GM21390 (cell line): ENCODE results near the gene HTR3B.
"Not testable (repeated sequence)": the region's sequence is repeated elsewhere in the genome, so short reads cannot be mapped to it uniquely, and the experiment has no call there.

Experiments used
- ATAC-seq: cut with Tn5 transposase; IDR thresholded peaks from one replicate; pipeline ENCODE4 v1.9.1; 2021; ENCODE audit not compliant: unreplicated experiment

The HTR3B gene

DNA sequence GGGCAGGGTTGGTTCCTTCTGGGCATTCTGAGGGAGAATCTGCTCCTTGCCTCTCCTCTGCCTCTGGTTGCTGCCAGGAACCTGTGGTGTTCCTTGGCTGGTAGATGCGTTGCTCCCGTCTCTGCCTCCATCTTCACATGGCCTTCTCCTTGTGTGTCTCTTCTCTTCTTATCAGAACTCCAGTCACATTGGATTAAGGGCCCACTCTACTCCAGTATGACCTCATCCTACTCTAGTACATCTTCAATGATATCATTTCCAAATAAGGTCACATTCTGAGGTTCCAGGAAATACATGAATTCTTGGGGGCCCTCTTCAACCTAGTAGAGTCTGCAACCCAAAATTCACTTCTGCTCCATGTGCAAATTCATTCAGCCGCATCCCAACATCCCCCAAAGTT lies 33.3 kb downstream of the HTR3B start:
- ATAC-seq: no peak

DNA sequence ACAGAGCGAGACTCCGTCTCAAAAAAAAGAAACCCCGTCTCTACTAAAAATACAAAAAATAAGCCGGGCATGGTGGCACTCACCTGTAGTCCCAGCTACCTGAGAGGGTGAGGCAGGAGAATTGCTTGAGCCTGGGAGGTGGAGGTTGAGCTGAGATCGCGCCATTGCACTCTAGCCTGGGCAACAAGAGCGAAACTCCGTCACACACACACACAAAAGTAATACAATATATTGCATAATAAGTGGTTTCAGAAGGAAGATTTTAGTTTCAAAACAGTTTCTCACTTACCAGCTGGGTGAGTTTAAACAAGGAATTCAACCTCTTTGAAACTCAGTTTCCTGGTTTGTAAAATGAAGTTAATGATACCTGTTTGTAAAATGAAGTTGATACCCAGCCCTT lies 37.7 kb downstream of the HTR3B start:
- ATAC-seq: no peak

GRCh38 chr11:113946162-113946561 lies 41.6 kb downstream of the HTR3B start:
- not testable (repeated sequence) for ATAC-seq

DNA sequence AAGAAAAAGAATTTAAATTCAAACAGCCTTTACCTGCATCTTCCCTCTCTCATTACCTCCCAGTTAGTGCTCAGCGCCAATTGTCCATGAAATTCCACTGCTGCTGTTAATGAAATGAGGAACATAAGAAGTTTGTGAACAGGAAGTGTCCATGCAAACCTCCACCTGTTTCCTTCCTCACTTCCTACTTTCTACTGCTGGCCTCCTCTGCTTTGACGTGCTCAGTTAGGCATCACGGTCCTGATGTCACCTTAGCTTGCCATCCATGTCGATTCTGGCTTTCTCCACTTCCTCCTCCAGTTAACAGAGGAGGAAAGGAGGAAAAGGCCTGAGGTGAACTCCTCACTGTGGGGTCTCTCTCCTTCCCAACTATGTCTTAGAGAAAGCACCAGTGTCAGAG lies 43.4 kb downstream of the HTR3B start:
- no peak for ATAC-seq

- no peak for ATAC-seq
These were observed 45.3 kb downstream of the HTR3B start for GRCh38 chr11:113949891-113950290.

DNA sequence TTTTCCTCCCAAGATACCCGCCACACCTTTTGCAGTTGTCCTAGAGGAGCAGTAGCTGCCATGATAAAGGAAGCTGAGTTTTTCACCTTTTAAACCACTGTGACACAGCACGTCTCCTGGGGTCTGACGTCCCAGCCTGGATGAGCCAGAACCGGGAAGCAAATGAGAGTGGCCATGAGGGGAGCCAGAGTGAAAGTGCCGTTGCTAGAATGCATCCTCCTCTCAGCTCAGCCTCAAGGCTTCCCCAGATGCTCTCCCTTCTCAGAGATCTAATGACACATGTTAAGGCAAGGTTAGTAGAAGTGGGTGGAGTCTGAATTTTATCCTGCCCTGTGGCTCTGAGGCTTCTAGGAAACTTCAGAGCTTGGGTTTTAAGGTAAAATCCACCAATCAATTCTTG lies 46.9 kb downstream of the HTR3B start:
- ATAC-seq: no peak

- no peak for ATAC-seq
These were observed 47.5 kb downstream of the HTR3B start for GRCh38 chr11:113952070-113952469.

- no peak for ATAC-seq
These were observed 48.0 kb downstream of the HTR3B start for GRCh38 chr11:113952588-113952987.

DNA sequence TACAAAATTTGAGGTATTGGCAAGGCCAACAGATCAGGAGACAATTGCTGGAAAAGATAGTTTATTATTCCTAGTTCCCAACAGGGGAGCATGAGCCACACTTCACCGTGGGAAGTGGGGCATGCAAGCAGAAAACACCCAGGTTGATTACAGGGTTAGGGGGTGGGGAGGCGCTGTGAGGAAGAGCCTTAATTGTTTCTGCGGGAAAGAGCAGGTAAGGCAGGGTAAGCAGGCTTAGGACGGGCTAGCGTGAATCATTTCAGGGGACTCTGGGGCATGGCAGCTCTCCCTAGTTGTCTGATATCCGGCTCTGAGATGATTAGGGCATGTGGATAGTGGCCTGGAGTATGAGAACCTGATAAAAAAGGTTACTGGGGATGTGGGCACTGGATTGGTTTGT lies 49.6 kb downstream of the HTR3B start:
- ATAC-seq: no peak

DNA sequence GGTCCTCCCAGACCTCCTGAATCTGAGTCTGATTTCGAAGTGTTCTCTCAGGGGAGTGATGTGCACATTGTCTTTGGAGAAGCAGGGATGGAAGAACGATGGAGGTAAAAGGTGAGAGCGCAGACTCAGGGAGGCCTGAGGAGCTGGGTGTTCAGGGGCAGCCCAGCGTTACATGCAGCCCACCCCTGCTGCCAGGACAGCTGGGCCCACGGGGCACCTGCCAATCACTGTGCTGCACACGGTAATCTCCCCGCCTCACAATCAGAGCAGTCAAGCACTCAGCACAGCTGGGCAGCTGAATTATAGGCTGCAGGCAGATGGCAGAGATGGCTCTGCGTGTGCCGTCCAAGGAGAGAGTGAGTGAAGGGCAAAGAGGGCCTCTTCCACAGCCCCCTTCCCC lies 52.4 kb downstream of the HTR3B start:
- no peak for ATAC-seq

DNA sequence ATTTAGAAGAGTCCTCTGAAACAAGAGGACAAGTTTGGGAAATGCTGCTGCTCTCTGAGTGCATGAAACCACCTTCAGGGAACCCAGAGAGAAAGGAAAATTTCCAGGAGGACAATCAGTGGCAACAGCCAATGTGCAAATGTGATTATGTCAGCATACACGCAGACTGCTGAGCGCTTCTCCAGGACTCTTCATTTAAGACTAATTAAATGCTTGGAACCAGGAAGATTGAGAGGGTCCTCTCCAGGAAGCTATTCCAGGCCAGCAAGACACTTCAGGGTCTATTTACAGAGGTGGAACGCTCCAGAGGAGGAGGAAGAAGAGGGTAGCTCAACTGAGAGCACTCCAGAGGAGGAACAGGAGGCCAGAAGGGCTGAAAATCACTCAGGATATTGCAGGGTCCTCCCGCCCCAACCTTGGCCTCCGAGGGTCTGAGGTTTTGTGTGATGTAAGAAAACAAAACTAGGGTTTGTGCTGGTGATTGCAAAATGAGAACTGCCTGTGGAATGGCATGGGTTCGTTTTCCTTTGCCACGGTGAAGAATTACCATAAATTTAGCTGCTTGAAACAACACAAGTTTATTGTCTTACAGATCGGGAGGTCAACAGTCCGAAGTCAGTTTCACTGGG lies 56.2 kb downstream of the HTR3B start:
- no peak for ATAC-seq

GRCh38 chr11:113967361-113967760 lies 62.8 kb downstream of the HTR3B start:
- no peak for ATAC-seq

DNA sequence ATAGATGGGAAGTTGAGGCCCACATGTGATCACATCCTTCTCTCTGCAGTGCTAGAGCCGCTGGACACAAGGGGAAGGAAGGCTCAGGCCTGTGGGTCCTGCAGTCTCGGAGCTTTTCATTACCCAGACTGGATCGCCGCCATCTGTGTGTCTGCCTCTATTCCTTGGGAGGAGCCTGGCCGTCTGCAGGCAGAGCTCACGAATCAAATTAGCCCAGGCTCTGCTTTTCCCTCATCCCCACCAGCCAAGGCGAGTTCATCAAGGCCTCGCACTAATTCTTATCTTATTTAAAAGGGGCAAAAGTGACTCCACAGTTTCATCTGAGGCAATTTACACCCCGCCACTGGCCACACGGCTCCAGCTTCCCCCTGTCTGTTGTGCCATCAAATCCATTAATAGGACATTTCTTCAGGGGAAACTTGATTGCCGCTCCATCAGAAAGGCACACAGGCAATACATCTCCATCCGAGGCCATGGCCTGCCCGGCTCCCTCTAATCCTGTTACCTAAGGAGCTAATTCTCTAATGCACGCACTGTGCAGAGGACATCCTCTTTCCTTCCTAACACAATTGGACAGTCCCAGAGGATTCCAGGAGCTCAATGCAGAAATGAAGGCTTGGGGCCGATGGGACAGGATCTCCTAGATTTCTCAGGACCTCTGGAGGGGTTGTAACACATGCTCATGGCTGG lies 67.1 kb downstream of the HTR3B start:
- ATAC-seq: no peak

- no peak for ATAC-seq
These were observed 70.3 kb downstream of the HTR3B start, which contains the start of gene HTR3A for GRCh38 chr11:113974741-113975470. HTR3A (plus strand) TSS chr11:113975108; CDS start chr11:113975326, 218 bp downstream.

GRCh38 chr11:113977071-113977490 lies 72.5 kb downstream of the HTR3B start:
- ATAC-seq: no peak

DNA sequence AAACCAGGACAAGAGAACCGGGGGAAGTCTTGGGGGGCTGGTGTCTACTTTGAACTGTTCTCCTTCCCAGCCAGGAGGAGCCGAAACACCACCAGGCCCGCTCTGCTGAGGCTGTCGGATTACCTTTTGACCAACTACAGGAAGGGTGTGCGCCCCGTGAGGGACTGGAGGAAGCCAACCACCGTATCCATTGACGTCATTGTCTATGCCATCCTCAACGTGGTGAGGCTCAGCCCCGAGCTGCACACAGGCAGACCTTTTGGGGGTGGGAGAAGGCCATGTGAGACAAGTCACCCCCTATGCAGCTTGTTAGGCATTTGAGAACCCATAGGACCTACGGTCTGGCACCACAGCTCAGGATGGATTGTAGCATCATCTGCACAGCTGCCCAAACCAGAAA lies 73.1 kb downstream of the HTR3B start:
- no peak for ATAC-seq

DNA sequence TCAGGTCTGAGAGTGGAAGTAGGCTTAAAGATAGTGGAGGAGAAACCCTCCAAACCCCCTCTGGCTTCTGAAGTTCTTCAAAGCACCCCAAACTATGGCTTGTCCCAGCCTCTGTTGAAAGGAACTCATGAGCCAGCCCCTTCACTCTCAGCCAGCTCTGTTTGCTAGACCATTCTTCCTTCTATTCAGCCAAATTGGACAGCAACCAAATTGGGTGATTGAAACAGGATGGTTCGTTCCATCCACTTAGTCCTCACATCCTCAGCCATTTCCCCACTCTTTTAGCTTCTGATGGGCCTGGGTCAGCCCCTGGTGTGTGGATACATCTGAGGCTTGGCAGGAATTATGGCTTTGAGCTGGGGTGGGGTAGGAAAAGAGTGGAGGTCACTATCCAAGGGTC lies 74.8 kb downstream of the HTR3B start:
- ATAC-seq: no peak

DNA sequence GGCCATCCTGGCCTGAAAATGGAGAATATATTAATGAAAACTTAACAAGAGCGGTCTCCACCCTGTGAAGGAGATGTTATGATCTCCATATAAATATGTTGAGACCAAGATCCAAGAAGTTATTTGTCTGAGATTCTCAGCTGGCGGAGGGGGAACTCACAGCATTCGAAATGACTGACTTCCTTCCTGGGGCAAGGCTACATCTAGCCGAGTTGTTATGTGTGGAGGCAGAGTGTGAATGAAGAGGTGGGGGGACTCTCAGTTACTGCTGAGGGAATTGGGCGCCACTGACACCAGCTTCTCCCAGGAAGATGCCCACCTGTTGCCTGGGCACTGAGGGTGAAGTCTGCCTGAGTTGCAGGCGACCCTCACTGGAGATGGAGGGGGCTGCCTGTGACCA lies 76.2 kb downstream of the HTR3B start:
- no peak for ATAC-seq

- ATAC-seq: no peak
These were observed 77.7 kb downstream of the HTR3B start for GRCh38 chr11:113982306-113982705.

DNA sequence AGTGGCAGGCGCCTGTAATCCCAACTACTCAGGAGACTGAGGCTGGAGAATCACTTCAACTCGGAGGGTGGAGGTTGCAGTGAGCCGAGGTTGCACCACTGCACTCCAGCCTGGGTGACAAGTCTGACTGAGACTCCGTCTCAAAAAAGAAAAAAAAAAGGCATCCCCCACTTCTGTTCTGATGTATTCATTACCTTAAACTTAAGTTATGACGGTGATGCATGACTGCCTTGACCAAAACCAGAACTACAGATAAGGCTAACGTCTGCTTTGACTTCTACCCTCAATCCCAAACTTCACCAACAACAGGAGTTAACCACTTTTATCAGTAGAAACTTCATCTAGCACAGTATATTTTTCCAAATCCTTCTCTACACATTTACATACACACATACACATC lies 80.2 kb downstream of the HTR3B start:
- ATAC-seq: no peak

- no peak for ATAC-seq
These were observed 81.3 kb downstream of the HTR3B start for GRCh38 chr11:113985906-113986305.
